Caco-2 (cell line): ENCODE results near the gene MC3R. TPM values are rescaled to one million over a fixed set of nuclear protein-coding genes. Genes with fewer than 3 reads are reported as not detected.

ENCODE experiments used
- Bru-seq: library from RNA; stranded (reverse); fragments of 400-500 nt; gene quantifications from one replicate; lab custom pipeline; 2021; lab: Mats Ljungman, UMichigan
- BruChase-seq, 2 experiments: library from RNA; stranded (reverse); fragments of 400-500 nt; gene quantifications; one replicate each; lab custom pipeline; 2021; lab: Mats Ljungman, UMichigan
- BruUV-seq: library from RNA; stranded (reverse); fragments of 400-500 nt; replicated peaks from 2 replicates; lab custom pipeline; 2021; lab: Mats Ljungman, UMichigan
- CTCF ChIA-PET: fragments of 300-600 bp; sonication (Branson Sonifier 250); formaldehyde crosslinking; loops from one replicate; lab custom pipeline; 2022; ENCODE audit warnings: antibody characterized with exemption; lab: Charles Lee
- POLR2A ChIA-PET: fragments of 300-600 bp; sonication (Branson Sonifier 250); formaldehyde crosslinking; loops from one replicate; lab custom pipeline; 2022; ENCODE audit warnings: antibody characterized with exemption; lab: Charles Lee
- DNase-seq, 2 experiments: peaks; one replicate each; pipeline versions ENCODE4 v3.0.0 to v3.0.0-alpha.2; 2020 to 2022
- H3K27me3 ChIP-seq: replicated peaks from 2 replicates; pipeline ENCODE4 v1.6.0; 2011; ENCODE audit warnings: low read length; ENCODE audit not compliant: control insufficient read depth, insufficient read depth
- H3K36me3 ChIP-seq: 2 replicates; pipeline ENCODE4 v1.5.1; 2011; ENCODE audit warnings: low read length; ENCODE audit not compliant: control insufficient read depth, insufficient read depth
- H3K4me1 ChIP-seq: fragments of 250-450 bp; sonication (Bioruptor Pico); 2 replicates; pipeline ENCODE4 v1.5.1; 2020; ENCODE audit warnings: mild to moderate bottlenecking
- H3K4me3 ChIP-seq: 2 replicates; pipeline ENCODE4 v1.5.1; 2011; ENCODE audit warnings: low read depth, mild to moderate bottlenecking, control low read depth, low read length
- H3K9me3 ChIP-seq: fragments of 250-450 bp; sonication (Bioruptor Pico); 2 replicates; pipeline ENCODE4 v1.5.1; 2020; ENCODE audit warnings: mild to moderate bottlenecking, moderate library complexity
- H3K27ac Mint-ChIP-seq: one replicate; pipeline ENCODE4 v1.8.0; 2022; ENCODE audit warnings: mixed read lengths; ENCODE audit not compliant: unreplicated experiment
- H3K27me3 Mint-ChIP-seq: one replicate; pipeline ENCODE4 v1.8.0; 2022; ENCODE audit warnings: mixed read lengths; ENCODE audit not compliant: insufficient read depth, unreplicated experiment
- H3K36me3 Mint-ChIP-seq: one replicate; pipeline ENCODE4 v1.8.0; 2022; ENCODE audit warnings: mild to moderate bottlenecking, mixed read lengths; ENCODE audit not compliant: insufficient read depth, unreplicated experiment
- H3K4me1 Mint-ChIP-seq: one replicate; pipeline ENCODE4 v1.8.0; 2022; ENCODE audit warnings: low read depth, mixed read lengths; ENCODE audit not compliant: unreplicated experiment
- H3K4me3 Mint-ChIP-seq: one replicate; pipeline ENCODE4 v1.8.0; 2022; ENCODE audit warnings: mild to moderate bottlenecking, moderate library complexity, mixed read lengths; ENCODE audit not compliant: unreplicated experiment
- H3K9me3 Mint-ChIP-seq: one replicate; pipeline ENCODE4 v1.8.0; 2022; ENCODE audit warnings: mixed read lengths; ENCODE audit not compliant: unreplicated experiment
- intact Hi-C: fragments of 100-400 bp; cut with micrococcal nuclease; formaldehyde crosslinking; loops from one replicate; pipeline ENCODE4 v1.10.0; 2022; ENCODE audit not compliant: unreplicated experiment
- long read RNA-seq: library from polyadenylated mRNA; stranded (forward); transcript quantifications from one replicate; pipeline ENCODE4 v2.0.0, GENCODE V29; 2022
- total RNA-seq: library from RNA; stranded (reverse); gene quantifications from 2 replicates; pipeline ENCODE4 v1.2.3, GENCODE V29; 2022
- TF ChIP-seq, protein P1 (sequence below), 2 experiments: fragments of 200-600 bp in 1 of 2; IDR thresholded peaks; 1 replicate in 1 of 2; 2 replicates in 1 of 2; pipeline versions ENCODE4 v1.5.1 to v1.8.0; 2011 to 2022; ENCODE audit warnings: antibody characterized with exemption in 1 of 2, control low read depth in 1 of 2, inconsistent platforms in 1 of 2, low read depth in 1 of 2, low read length in 1 of 2, mild to moderate bottlenecking in 1 of 2, moderate library complexity in 1 of 2; ENCODE audit not compliant: insufficient read depth in 1 of 2, severe bottlenecking in 1 of 2, unreplicated experiment in 1 of 2

MC3R gene
- total RNA-seq (not detected in 2 replicates), Bru-seq, nascent RNA (not detected), BruChase-seq, experiment 1, labeled RNA remaining after a 2-hour chase (not detected), BruChase-seq, experiment 2, labeled RNA remaining after a 6-hour chase (not detected)
- long read RNA-seq = 0 reads

DNA sequence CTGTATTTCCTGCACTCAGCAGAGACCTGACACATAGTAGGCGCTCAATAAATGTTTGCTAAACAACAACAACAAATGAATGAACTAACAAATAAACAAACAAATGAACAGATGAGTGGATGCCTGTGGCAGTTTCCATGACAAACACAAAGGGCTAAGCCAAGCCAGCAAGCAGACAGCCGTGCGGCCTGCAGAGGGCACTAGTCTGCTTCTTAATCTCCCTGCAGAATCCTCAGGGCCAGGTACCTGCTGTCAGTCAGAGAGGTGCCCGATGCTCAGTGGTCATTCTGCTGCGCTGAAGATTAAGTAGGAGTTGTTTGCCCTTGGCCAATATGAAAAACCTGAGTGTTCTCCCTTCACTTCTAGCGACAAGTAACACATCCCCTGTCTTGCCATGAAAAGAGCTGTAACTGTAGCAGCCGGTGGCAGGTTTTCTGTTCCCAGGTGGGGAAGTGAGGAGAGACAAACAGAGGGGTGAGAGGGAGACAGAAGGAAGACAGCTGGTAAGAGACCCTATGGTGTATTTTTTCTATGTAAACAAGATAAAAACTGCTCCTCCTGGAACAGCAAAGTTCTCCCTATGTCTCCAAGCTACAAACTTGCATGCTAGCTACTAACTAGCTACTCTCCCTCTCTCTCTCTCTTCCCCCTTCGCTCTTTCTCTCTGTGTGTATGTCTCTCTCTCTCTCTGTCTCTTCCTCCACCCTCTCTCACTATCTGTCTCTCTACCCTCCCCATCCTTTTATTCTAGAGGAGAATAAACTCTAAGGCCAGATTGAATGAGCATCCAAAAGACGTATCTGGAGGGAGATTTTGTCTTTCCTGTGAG, at the start of gene MC3R:
MC3R (plus strand) TSS at position 779 of the 829 bp plus-strand sequence. CDS start 112 bp downstream, outside the sequence.
- Mint-ChIP-seq H3K4me1 (no peaks in the 10 kb centered on the region), H3K27ac (no peak within 1 kb of the TSS), H3K9me3 (no peaks in the 10 kb centered on the region), H3K36me3 (no peaks in the 10 kb centered on the region), H3K27me3 (peaks cover 33% of the 10 kb centered on the region), H3K4me3 (no peak within 1 kb of the TSS)
- Histone ChIP-seq H3K4me1 (no peaks in the 10 kb centered on the region), H3K36me3 (no peaks in the 10 kb centered on the region), H3K27me3 (no peaks in the 10 kb centered on the region), H3K9me3 (no peaks in the 10 kb centered on the region), H3K4me3 (no peak within 1 kb of the TSS)
- POLR2A ChIA-PET = no interaction called here
- TF ChIP-seq, protein P1, sequence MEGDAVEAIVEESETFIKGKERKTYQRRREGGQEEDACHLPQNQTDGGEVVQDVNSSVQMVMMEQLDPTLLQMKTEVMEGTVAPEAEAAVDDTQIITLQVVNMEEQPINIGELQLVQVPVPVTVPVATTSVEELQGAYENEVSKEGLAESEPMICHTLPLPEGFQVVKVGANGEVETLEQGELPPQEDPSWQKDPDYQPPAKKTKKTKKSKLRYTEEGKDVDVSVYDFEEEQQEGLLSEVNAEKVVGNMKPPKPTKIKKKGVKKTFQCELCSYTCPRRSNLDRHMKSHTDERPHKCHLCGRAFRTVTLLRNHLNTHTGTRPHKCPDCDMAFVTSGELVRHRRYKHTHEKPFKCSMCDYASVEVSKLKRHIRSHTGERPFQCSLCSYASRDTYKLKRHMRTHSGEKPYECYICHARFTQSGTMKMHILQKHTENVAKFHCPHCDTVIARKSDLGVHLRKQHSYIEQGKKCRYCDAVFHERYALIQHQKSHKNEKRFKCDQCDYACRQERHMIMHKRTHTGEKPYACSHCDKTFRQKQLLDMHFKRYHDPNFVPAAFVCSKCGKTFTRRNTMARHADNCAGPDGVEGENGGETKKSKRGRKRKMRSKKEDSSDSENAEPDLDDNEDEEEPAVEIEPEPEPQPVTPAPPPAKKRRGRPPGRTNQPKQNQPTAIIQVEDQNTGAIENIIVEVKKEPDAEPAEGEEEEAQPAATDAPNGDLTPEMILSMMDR (IDR thresholded peaks at IDR 0.05; ENCODE audit: insufficient read depth in 1 of 2, low read depth in 1 of 2, low read length in 1 of 2, severe bottlenecking in 1 of 2, unreplicated experiment in 1 of 2) = peak; percentile 92 to 99
- BruUV-seq = no TSS peak
- CTCF ChIA-PET = interaction anchor here (0.8 kb wide), 1 partner anchor 302 kb away, joined by 3 read pairs; no protein-coding TSS in a partner anchor
- intact Hi-C loops = loop anchor here (1.0 to 5.0 kb wide), 5 partner anchors 109 to 331 kb away; partner anchors contain the start of genes AURKA, CSTF1, FAM210B and RTF2
- peak; percentile 86 for DNase-seq

DNA sequence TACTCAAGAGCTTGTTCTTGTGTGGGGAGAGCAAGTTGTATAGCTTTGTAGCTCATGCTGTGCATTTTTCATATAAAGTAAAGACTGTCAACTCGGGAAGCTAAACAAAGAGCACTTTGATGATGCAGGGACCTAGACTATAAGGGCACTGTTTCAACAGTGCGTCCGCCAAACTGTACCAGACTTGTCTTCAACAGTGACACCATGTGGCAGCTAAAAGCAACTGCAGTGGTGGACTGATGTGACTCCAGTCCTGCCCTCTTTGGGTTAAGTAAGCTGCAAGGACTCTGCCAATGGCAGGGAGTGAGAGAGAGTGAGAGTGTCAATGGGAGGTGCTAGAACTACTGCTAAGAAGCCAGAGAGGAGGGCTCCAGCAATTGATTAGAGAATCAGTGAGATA, 48.1 kb upstream of the MC3R start:
- Mint-ChIP-seq H3K36me3 (no peaks in the 10 kb centered on the region), H3K9me3 (peaks cover 32% of the 10 kb centered on the region), H3K27me3 (no peaks in the 10 kb centered on the region), H3K4me3 (no peak overlapping the region), H3K4me1 (no peaks in the 10 kb centered on the region), H3K27ac (no peak overlapping the region)
- Histone ChIP-seq H3K4me1 (no peaks in the 10 kb centered on the region), H3K27me3 (no peaks in the 10 kb centered on the region), H3K4me3 (no peak overlapping the region), H3K36me3 (no peaks in the 10 kb centered on the region), H3K9me3 (peaks cover 19% of the 10 kb centered on the region)
- TF ChIP-seq, protein P1 (IDR thresholded peaks at IDR 0.05; ENCODE audit: insufficient read depth in 1 of 2, low read depth in 1 of 2, low read length in 1 of 2, severe bottlenecking in 1 of 2, unreplicated experiment in 1 of 2) = peak; percentile 39 to 68
- ChIA-PET CTCF (no interaction called here), POLR2A (no interaction called here)
- DNase-seq = peak in 1 of 2 experiments; percentile 30
- intact Hi-C loops = loop anchor here (5.0 kb wide), 1 partner anchor 157 kb away; the partner anchor contains the start of gene FAM210B
- BruUV-seq = no TSS peak

DNA sequence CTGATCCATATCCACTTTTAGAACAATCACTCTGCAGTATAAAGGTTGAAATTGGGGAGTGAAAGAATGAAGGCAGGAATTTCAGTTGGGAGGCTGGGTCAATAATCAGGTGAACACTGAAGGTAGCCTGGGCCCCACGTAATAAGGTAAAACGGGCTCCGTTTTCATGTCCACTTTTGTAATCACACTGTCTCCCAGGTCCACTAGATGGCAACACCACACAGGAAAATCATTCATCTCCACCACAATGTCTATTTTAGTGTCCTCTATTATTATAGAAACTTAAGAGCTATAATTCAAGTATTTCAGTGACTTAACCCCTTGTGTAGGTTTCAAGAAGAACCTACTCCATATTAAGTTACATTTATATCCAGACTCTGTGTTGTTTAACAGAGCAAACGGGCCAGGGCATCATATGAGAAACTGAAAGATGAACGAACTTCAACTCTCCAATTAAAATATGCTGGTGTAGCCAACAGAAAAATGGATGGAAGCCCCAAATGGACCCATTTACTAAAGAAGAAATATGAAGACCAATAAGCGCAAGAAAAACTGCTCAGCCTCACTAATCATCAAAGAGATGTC, 45.9 kb upstream of the MC3R start:
- DNase-seq = peak in 1 of 2 experiments; percentile 39
- no peaks in the 10 kb centered on the region; the same call in 1 of the 2 replicates for H3K4me1 ChIP-seq
- no peaks in the 10 kb centered on the region for H3K36me3 Mint-ChIP-seq
- H3K36me3 ChIP-seq = no peaks in the 10 kb centered on the region
- no TSS peak for BruUV-seq
- H3K4me3 ChIP-seq = no peak overlapping the region
- no peaks in the 10 kb centered on the region for H3K27me3 ChIP-seq
- H3K9me3 Mint-ChIP-seq = peaks cover 32% of the 10 kb centered on the region
- H3K4me1 Mint-ChIP-seq = no peaks in the 10 kb centered on the region
- no peak overlapping the region for H3K27ac Mint-ChIP-seq
- POLR2A ChIA-PET = no interaction called here
- H3K9me3 ChIP-seq = peaks cover 19% of the 10 kb centered on the region
- H3K27me3 Mint-ChIP-seq = no peaks in the 10 kb centered on the region
- TF ChIP-seq, protein P1 (IDR thresholded peaks at IDR 0.05; ENCODE audit: insufficient read depth in 1 of 2, low read depth in 1 of 2, low read length in 1 of 2, severe bottlenecking in 1 of 2, unreplicated experiment in 1 of 2) = peak; percentile 60 to 69
- no peak overlapping the region for H3K4me3 Mint-ChIP-seq
- CTCF ChIA-PET = interaction anchor here (0.5 to 0.7 kb wide), 3 partner anchors 14 to 761 kb away, joined by 3 to 10 read pairs (median 9); no protein-coding TSS in a partner anchor
- intact Hi-C loops = loop anchor here (5.0 kb wide), 1 partner anchor 155 kb away; the partner anchor contains the start of gene FAM210B
